Muscle layer of duodenum (tissue), 2 donors: ENCODE data around the gene GASK1B.

Experiments
- H3K27ac ChIP-seq: one replicate; pipeline ENCODE4 v1.7.0; 2013; ENCODE audit warnings: mild to moderate bottlenecking, low read length
- H3K27me3 ChIP-seq: one replicate; pipeline ENCODE4 v1.7.0; 2013; ENCODE audit warnings: low read depth, mild to moderate bottlenecking, control low read depth, low read length
- H3K36me3 ChIP-seq, 2 donors: one replicate each; pipeline ENCODE4 v1.7.0; 2013; ENCODE audit warnings: low read length in 2 of 2, control low read depth in 1 of 2, mild to moderate bottlenecking in 1 of 2; ENCODE audit not compliant: insufficient read depth in 2 of 2, control insufficient read depth in 1 of 2
- H3K4me1 ChIP-seq, 2 donors: one replicate each; pipeline ENCODE4 v1.7.0; 2013; ENCODE audit warnings: low read length in 2 of 2, mild to moderate bottlenecking in 2 of 2, control low read depth in 1 of 2, moderate library complexity in 1 of 2; ENCODE audit not compliant: insufficient read depth in 2 of 2, control insufficient read depth in 1 of 2
- H3K4me3 ChIP-seq, 2 donors: one replicate each; pipeline ENCODE4 v1.7.0; 2013; ENCODE audit warnings: low read length in 2 of 2, low read depth in 1 of 2, mild to moderate bottlenecking in 1 of 2
- H3K9me3 ChIP-seq, 2 donors: one replicate each; pipeline ENCODE4 v1.7.0; 2013; ENCODE audit warnings: low read length in 2 of 2, control low read depth in 1 of 2, mild to moderate bottlenecking in 1 of 2; ENCODE audit not compliant: control insufficient read depth in 1 of 2
- donor health status: healthy.

Gene GASK1B

DNA sequence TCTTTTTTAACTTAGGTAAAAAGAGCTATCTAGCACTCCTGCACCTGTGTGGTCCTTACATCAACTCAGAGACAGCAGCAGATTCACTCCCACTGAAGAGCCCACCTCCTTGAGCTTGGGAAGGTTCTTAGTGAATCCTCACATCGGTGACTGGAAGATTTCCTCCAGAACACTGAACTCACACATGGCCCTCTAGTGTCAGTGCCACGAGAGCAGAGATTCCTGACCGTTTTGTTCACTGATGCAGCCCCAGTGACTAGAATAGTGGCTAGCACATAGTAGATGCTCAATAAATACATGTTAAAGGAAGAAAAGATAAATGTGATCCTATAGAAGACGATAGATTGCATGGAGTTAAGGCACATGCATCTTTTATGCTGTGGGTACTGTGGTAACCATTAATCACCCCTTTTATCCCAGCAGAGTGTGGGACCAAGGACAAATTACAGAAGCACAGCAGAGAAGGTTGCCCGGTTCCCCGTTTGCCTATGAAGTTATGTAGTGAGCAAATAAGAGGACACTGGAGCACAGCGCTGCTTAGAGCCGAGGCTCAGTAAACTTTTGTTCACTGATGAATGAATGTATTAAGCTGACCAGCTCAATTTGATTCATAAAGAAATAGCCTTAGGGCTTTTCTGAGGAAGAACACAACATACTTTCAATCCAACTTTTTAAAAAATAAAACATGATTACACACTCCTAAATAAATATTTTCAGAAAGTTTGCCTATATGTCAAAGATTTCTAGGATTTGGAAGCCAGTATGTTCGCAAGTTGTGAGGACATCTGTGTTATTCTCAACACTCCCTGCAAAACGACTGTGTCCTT is 8.7 kb downstream of the GASK1B start:
- H3K27ac ChIP-seq = peak overlapping the region; percentile 50
- H3K4me1 ChIP-seq = peaks cover 3 to 11% of the 10 kb centered on the region in 2 donors
- H3K27me3 ChIP-seq = no peaks in the 10 kb centered on the region
- H3K36me3 ChIP-seq = no peaks in the 10 kb centered on the region
- peak overlapping the region; percentile 31 to 45 for H3K4me3 ChIP-seq
- no peaks in the 10 kb centered on the region for H3K9me3 ChIP-seq

DNA sequence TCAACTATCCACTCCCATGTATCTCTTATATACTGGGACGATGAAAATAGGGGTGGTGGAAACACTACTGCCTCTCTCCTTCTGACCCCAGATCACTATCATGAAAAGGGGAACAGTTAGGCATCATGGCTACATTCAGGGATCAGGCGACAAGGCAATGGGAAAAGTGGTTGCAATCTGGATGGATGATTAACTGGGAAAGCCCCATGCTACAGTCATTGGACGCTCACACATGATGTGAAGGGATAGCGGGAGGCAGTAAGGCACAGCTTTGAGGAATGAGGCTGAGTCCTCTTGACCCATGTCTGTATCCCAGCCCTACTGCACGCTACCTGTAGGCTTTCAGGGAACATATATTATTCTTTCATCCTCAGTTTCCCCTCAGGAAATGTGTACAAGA is 10.2 kb downstream of the GASK1B start:
- H3K27ac ChIP-seq = no peak overlapping the region

DNA sequence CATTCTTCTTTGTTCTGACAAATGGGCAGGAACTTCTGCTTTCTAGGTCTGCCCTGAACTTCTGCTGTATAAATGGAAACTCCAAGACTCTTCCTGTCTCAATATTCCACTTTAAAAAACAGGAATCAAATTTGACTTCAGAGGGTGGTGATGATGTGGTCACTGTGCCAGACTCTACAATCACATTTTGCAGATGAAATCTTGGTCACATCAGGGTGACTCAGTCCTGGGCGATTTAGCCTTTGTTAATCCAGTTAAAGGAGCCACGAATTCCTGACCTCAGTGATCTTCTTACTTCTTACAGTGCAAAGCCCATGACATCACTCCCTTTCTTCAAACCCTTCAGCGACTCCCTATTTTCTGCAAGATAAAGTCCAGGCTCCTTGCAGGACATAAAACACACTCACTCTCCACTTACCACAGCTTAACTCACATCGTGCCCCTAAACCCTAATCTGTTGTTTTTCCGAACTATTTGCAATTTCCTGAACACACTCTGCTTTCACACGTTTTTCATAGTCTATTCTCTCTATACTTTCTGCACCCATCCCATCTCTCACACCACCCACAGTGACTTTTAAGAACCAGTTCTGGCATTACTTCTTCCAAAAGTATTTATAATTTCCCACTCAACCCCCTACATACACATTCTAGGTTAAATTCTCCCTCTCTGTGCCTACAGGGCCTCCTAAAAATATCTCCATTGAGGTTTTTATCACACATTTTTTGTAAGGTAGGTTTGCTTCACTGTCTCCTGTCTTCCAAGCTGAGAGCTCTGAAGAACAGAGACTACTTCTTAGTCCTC is 11.1 kb downstream of the GASK1B start:
- Histone ChIP-seq H3K4me1 (peaks cover 5 to 16% of the 10 kb centered on the region in 2 donors), H3K9me3 (no peaks in the 10 kb centered on the region), H3K27me3 (no peaks in the 10 kb centered on the region), H3K36me3 (no peaks in the 10 kb centered on the region), H3K4me3 (no peak overlapping the region), H3K27ac (peak overlapping the region; percentile 21)

More for the DNA sequence above, 10.2 kb downstream of the GASK1B start:
- no peaks in the 10 kb centered on the region for H3K9me3 ChIP-seq
- H3K4me3 ChIP-seq = no peak overlapping the region
- no peaks in the 10 kb centered on the region for H3K27me3 ChIP-seq
- H3K36me3 ChIP-seq = no peaks in the 10 kb centered on the region
- H3K4me1 ChIP-seq = peaks cover 5 to 16% of the 10 kb centered on the region in 2 donors

DNA sequence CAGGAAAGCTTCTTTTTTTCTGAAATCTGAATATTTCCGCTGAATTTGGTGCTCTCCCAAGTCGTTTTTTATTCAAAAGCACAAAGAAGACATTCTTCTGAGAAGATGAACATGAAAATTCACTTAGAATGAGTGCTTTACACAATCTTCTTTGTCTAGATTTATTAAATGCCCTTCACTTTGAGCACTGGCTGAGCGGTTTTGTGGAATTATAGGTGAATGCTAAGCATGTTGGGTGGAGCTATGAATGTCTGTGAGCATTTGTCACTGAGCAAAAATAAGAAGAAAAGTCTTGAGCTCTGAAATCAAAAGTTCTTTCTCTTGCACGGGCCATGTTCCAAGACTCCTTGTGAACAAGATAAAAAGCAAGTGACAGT is 13.1 kb downstream of the GASK1B start:
- H3K27ac ChIP-seq = no peak overlapping the region
- H3K4me3 ChIP-seq = no peak overlapping the region
- no peaks in the 10 kb centered on the region for H3K9me3 ChIP-seq
- H3K36me3 ChIP-seq = no peaks in the 10 kb centered on the region
- H3K4me1 ChIP-seq = peaks cover 5 to 16% of the 10 kb centered on the region in 2 donors
- no peaks in the 10 kb centered on the region for H3K27me3 ChIP-seq

DNA sequence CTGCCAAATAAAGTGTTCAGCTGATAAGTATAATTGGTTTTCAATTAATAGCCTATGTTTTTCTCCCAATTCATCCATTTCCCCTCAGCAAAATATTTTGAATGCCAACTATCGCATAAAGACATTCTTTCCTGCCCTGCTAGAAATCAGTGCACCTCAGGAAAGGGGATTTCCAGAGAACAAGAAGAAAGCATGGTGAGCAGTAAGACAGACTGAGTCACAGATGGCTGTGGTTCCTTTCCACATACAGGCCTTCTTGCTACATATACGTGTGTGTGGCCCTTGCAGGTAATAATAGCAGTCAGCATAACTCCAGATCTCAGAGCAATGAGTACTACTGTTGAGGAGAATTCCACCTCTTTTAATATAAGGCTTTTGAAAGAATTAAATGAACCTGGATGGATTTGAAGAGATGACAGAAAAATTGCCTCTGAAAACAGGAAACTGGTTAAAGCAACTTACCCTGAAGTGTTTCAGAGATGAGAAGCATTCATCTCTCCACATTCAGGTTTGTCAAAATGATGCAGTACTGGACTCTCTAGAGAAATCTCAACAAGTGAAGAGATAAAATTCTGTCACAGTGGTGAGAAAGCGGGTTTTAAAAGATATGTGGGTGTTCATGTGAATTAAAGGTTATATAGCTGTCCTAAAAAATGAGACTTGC is 13.6 kb downstream of the GASK1B start:
- H3K27ac ChIP-seq = no peak overlapping the region
- no peak overlapping the region for H3K4me3 ChIP-seq
- H3K36me3 ChIP-seq = no peaks in the 10 kb centered on the region
- no peaks in the 10 kb centered on the region for H3K27me3 ChIP-seq
- H3K9me3 ChIP-seq = no peaks in the 10 kb centered on the region
- peaks cover 5 to 16% of the 10 kb centered on the region in 2 donors for H3K4me1 ChIP-seq

DNA sequence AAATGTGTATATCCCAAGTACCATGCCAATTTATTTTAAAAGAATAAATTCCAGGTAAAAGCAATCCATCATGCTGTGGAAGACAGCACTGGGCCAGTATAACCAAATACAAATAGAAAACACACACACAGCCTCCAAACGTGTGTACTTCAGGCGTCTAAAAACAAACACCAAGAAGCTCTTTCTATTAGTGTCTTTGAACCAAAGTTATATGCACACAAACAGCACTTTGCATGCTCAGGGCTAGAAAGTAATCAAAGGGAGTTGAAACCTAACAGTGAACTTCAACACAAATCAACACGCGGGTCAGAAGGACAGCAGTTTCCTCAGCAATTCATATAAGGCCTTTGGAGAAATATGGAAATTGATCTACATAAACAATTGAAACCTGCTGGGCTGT is 15.4 kb downstream of the GASK1B start:
- no peaks in the 10 kb centered on the region for H3K9me3 ChIP-seq
- peaks cover 5 to 12% of the 10 kb centered on the region in 2 donors for H3K4me1 ChIP-seq
- no peak overlapping the region for H3K27ac ChIP-seq
- H3K36me3 ChIP-seq = no peaks in the 10 kb centered on the region
- no peaks in the 10 kb centered on the region for H3K27me3 ChIP-seq
- H3K4me3 ChIP-seq = no peak overlapping the region

DNA sequence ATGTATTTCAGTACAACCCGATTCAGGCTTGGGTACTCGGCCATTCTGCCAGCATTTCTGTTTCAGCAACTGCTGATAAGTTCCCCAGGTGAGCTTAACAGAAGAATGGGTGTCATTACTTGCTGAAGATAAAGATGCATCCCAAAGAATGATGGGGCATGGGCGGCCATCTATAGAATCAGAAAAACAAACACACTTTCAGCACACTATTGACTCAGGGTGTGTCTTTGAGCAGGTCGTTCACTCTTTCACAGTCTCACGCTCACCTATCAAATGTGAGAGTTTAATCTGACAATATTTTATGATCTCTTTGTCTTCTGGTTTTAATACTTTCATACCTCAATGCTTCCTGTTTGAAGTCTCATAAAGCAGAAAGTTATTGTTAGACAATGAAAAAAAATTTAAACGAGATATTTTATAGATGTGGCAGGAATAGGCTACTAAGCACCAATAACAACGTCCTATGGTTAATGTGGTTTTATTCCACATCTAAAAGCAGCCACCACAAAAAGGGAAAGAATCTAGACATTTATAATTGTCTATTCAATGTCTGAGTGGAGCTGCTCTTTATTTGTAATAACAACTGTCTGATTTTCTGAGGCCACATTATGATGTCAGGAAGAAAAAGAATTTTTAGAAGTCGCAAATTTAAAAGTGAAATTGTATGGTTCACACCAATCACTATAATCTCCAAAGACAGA is 17.0 kb downstream of the GASK1B start:
- H3K36me3 ChIP-seq = peaks cover 0 to 3% of the 10 kb centered on the region in 2 donors
- H3K4me3 ChIP-seq = no peak overlapping the region
- no peaks in the 10 kb centered on the region for H3K9me3 ChIP-seq
- H3K27me3 ChIP-seq = no peaks in the 10 kb centered on the region
- H3K27ac ChIP-seq = no peak overlapping the region
- H3K4me1 ChIP-seq = peaks cover 5% of the 10 kb centered on the region in 2 donors

DNA sequence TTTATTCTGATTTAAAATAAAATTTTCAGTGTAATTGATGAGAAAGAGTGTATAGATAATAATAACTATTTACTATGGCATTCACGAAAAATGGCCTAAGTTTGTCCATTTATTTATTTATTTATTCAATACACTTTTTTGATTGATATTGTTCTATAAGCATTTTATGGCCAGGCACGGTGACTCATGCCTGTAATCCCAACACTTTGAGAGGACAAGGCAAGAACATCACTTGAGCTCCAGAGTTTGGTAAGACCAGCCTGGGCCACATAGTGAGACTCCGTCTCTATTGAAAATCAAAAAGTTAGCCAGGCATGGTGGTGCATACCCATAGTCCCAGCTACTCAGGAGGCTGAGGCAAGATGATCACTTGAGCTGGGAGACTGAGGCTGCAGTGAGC is 25.7 kb downstream of the GASK1B start:
- Histone ChIP-seq H3K4me3 (no peak overlapping the region), H3K27ac (no peak overlapping the region), H3K9me3 (no peaks in the 10 kb centered on the region), H3K27me3 (no peaks in the 10 kb centered on the region), H3K4me1 (peaks cover 0 to 5% of the 10 kb centered on the region in 2 donors), H3K36me3 (peaks cover 7 to 8% of the 10 kb centered on the region in 2 donors)

DNA sequence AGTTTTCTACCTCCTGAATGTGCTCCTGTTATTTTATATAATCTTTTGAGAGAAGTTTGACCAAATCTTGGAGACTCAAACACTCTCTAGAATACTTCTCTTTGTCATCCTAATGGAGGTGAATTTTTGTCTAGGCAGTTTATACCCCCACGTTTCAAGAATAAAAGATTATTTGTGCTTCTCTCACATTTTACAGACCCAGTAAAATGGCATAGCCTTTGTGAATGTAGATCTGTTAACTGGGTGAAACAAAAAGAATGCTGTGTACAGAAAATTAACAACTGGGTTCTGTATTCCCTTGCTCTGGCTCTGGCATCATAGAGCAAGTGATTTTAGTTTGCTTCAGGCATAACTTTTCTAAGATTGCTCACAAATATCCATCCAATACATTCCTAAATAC is 26.1 kb downstream of the GASK1B start:
- Histone ChIP-seq H3K4me3 (no peak overlapping the region), H3K27ac (no peak overlapping the region), H3K4me1 (peaks cover 0 to 5% of the 10 kb centered on the region in 2 donors), H3K36me3 (peaks cover 7 to 8% of the 10 kb centered on the region in 2 donors), H3K9me3 (no peaks in the 10 kb centered on the region), H3K27me3 (no peaks in the 10 kb centered on the region)

DNA sequence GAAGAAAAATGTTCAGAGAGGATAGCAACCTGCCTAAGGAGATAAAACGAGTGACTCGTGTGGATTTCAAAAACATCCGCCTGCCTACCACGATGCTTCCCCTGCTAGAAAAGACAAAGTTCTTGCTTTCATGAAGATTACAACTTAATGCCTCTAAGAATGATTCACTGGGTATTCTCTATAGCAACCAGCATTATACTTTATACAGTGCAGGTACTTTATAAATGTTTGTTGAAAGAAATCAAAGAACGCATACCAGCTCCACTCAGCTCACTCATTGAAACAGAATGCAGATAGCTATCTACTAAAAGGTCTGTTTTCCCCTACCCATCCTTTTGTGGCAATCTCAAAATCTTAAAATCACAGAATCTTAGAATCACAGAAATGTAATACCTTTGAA is 33.7 kb downstream of the GASK1B start:
- H3K27ac ChIP-seq = no peak overlapping the region
- no peaks in the 10 kb centered on the region for H3K36me3 ChIP-seq
- no peaks in the 10 kb centered on the region for H3K9me3 ChIP-seq
- H3K4me1 ChIP-seq = peaks cover 0 to 10% of the 10 kb centered on the region in 2 donors
- peak overlapping the region in 1 of 2 donors; percentile 21 for H3K4me3 ChIP-seq
- H3K27me3 ChIP-seq = no peaks in the 10 kb centered on the region
